Skin of body (tissue), 2 donors: ENCODE data around the gene DFFA. TPM values are rescaled to one million over a fixed set of nuclear protein-coding genes. Genes with fewer than 3 reads are reported as not detected.
"Not testable (repeated sequence)": the region's sequence is repeated elsewhere in the genome, so short reads cannot be mapped to it uniquely, and the experiment has no call there.

ENCODE experiments used
- DNase-seq: peaks from one replicate; lab custom pipeline; 2025; lab: John Stamatoyannopoulos, UW
- total RNA-seq: library from RNA; depleted of rRNA; stranded (reverse); fragments of >200 nt; gene quantifications from one replicate; pipeline ENCODE4 v1.2.3, GENCODE V29; 2014

Gene DFFA
- total RNA-seq, 1 donor from 2014 or later = 20.6 TPM

- not testable (repeated sequence) for DNase-seq
These were observed 33.8 kb upstream of the DFFA start for GRCh38 chr1:10506046-10506676.

- no peak for DNase-seq
These were observed 31.9 kb upstream of the DFFA start for GRCh38 chr1:10504249-10504648.

- DNase-seq = no peak
These were observed 29.9 kb upstream of the DFFA start for GRCh38 chr1:10502206-10502605.

- DNase-seq = no peak
These were observed 25.9 kb upstream of the DFFA start for GRCh38 chr1:10498231-10498630.

- no peak for DNase-seq
These were observed 24.8 kb upstream of the DFFA start for GRCh38 chr1:10497109-10497508.

- no peak for DNase-seq
These were observed 23.6 kb upstream of the DFFA start for GRCh38 chr1:10495952-10496351.

GRCh38 chr1:10495475-10495817 lies 23.1 kb upstream of the DFFA start:
- no peak for DNase-seq

- DNase-seq = peak; percentile 54
These were observed 22.6 kb upstream of the DFFA start for GRCh38 chr1:10494754-10495474.

GRCh38 chr1:10494418-10494753 lies 22.1 kb upstream of the DFFA start:
- DNase-seq = no peak

GRCh38 chr1:10490286-10490970 lies 18.1 kb upstream of the DFFA start:
- no peak for DNase-seq

- no peak for DNase-seq
These were observed 17.1 kb upstream of the DFFA start for GRCh38 chr1:10489291-10490055.

GRCh38 chr1:10484521-10484920 lies 12.2 kb upstream of the DFFA start:
- DNase-seq = no peak

- DNase-seq = no peak
These were observed 8.3 kb upstream of the DFFA start for GRCh38 chr1:10480614-10481013.

GRCh38 chr1:10479296-10479695 lies 7.0 kb upstream of the DFFA start:
- no peak for DNase-seq

- no peak for DNase-seq
These were observed 3.2 kb upstream of the DFFA start for GRCh38 chr1:10475510-10475909.

GRCh38 chr1:10474613-10475507 lies 2.5 kb upstream of the DFFA start, which contains the start of gene PEX14:
Gene PEX14 (plus strand): TSS chr1:10474950. CDS start chr1:10474967, 17 bp downstream.
- peak; percentile 81 for DNase-seq

GRCh38 chr1:10474309-10474612 lies 1.9 kb upstream of the DFFA start:
- not testable (repeated sequence) for DNase-seq

GRCh38 chr1:10473145-10473765 lies 926 bp upstream of the DFFA start:
- DNase-seq = no peak

GRCh38 chr1:10471411-10472219 lies 714 bp downstream of the DFFA start:
- peak; percentile 62 for DNase-seq

GRCh38 chr1:10470043-10470442 lies 2.3 kb downstream of the DFFA start:
- no peak for DNase-seq
